Measurements from ENCODE around the gene PLEKHA4.
"Not testable (repeated sequence)": the region's sequence is repeated elsewhere in the genome, so short reads cannot be mapped to it uniquely, and the experiment has no call there.

The PLEKHA4 gene, protein sequence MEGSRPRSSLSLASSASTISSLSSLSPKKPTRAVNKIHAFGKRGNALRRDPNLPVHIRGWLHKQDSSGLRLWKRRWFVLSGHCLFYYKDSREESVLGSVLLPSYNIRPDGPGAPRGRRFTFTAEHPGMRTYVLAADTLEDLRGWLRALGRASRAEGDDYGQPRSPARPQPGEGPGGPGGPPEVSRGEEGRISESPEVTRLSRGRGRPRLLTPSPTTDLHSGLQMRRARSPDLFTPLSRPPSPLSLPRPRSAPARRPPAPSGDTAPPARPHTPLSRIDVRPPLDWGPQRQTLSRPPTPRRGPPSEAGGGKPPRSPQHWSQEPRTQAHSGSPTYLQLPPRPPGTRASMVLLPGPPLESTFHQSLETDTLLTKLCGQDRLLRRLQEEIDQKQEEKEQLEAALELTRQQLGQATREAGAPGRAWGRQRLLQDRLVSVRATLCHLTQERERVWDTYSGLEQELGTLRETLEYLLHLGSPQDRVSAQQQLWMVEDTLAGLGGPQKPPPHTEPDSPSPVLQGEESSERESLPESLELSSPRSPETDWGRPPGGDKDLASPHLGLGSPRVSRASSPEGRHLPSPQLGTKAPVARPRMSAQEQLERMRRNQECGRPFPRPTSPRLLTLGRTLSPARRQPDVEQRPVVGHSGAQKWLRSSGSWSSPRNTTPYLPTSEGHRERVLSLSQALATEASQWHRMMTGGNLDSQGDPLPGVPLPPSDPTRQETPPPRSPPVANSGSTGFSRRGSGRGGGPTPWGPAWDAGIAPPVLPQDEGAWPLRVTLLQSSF

DNA sequence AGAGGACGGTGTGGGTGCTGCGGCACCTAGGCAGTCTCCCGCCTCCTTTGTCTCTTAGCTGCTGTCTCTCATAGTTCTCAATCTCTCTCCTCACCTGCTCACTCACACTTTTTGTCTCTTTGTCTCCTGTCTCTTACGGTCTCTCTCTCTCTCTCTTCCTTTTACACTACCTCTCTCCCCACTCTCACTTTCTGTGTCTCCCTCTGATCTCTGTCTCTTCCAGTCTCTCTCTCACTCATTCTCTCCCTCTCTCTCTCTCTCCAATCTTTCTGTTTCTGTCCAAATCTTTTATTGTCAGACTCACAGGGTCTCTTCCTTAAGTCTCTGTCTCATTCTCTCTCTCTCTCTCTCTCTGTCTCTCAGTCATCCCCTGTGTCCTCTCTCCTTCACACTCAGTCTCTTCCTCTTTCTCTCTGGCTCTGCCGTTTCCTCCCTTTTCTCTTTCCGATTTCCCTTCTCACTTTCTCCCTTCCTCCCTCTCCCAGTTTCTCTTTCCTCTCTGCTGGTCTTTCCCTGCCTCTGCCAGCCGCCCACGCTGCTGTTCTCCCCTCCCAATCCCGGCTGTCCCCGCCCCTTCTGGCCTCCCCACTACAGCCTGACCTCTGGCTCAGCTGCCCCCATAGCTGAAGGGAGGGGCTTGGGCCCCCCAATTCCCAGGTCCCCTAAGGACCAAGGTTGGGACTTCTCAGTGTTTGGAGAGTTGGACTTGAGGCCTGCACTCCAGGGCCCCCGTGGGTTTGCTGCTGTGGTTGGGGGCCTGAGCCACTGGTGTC lies at the start of gene PLEKHA4:
TSS of gene PLEKHA4 (minus strand) at position 504 of the 773 bp plus-strand sequence. CDS start 997 bp downstream, outside the sequence.
- DNase-seq: no peak

DNA sequence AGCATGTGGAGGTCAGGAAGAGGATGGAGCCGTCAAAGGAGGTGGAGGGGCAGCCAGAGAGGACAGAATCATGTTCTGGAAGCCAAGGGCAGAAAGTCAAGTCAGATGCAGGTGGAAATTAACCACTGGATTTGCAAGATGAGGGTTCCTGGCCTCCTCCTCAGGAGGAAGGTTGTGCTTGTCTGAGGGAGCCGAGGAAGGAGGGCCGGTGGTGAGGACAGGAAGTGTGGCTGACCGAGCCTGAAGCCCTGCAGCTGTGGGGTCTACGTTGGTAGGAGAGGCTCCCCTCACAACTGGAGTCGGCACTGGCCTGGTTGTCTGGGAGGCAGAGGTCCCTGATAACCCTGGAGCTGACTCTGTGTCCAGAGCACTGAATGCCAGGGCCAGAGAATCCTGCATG lies 49.7 kb upstream of the PLEKHA4 start:
- no peak for DNase-seq

DNA sequence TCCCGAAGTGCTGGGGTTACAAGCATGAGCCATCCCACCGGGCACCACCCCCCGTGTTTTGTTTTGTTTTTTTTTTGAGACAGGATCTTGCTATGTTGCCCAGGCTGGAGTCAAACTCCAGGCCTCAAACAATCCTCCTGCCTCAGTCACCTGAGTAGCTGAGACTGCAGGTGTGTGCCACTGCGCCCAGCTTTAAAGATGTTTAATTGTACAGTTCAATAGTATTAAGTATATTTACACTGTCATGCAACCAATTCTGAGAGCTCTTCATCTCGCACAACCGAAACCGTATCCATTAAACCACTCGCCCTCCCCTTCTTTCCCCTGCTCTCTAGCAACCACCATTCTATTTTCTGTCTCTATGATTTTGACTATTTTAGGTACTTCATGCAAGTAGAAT lies 47.3 kb upstream of the PLEKHA4 start:
- DNase-seq: no peak

DNA sequence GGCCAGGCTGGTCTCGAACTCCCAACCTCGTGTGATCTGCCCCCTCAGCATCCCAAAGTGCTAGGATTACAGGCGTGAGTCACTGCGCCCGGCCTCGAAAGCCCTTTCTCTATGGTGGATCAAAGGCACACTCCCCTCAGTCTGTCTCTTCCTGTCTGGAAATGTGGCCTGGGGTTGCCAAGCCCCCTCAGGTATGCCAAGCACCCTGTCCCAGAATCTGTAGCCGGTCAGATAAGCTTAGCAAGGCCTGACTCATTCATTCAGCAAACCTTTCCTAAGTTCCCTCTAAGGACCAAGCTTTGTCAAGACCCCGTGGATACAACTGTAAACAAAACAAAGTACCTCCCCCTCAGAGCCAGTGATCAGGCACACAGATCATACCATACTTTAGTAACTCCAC lies 45.8 kb upstream of the PLEKHA4 start:
- no peak for DNase-seq

DNA sequence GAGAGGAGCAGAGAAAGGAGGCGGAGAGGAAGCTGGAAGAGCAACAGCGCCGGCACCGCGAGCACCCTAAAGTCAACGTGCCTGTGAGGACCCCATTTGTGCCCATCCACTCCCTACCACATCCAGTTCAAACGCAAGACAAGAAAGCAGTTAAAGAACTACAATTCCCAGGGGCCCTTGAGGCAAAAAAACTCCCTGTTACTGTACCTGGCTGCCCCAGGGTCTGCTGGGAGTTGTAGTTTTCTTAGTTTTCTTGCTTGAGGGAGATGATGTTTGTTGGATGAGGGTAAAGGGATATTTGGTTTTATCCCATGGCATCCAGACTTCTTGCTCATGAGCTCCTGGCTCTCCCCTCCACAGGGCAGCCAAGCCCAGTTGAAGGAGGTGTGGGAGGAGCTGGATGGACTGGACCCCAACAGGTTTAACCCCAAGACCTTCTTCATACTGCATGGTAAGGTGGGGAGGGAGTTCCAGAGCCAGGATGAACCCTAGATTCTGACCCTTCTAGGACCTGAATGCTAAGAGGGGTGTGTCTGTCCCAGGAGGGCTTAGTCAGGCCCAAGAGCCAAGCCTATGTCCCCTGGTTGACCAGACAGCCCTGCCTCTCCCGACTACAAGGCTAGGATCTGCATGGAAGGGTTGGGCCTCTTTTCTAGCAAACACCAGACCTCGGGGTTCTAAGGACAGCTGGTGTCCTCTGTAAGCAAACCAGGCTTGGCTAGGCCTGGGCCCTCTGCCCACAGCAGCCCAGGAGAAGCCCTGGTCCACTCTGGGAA lies 44.9 kb upstream of the PLEKHA4 start:
- no peak for DNase-seq

DNA sequence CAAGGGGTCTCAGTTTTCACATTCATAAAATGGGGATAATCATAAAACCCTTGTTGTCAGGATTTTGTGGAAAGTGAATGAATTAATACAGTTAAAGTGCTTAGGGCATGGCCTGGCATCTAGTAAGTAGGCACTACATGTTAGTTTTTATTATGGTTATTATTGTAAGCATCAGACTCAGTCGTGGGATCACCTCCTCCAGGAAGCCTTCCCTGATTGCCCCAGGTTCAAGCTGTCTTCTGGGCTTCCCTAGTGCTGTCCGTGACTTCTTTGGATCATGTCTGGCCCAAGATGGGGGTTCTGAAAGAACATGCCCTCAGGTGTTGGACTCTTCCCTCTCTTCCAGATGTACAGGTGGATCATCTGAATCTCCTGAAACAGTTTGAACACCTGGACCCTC lies 42.4 kb upstream of the PLEKHA4 start:
- no peak for DNase-seq

DNA sequence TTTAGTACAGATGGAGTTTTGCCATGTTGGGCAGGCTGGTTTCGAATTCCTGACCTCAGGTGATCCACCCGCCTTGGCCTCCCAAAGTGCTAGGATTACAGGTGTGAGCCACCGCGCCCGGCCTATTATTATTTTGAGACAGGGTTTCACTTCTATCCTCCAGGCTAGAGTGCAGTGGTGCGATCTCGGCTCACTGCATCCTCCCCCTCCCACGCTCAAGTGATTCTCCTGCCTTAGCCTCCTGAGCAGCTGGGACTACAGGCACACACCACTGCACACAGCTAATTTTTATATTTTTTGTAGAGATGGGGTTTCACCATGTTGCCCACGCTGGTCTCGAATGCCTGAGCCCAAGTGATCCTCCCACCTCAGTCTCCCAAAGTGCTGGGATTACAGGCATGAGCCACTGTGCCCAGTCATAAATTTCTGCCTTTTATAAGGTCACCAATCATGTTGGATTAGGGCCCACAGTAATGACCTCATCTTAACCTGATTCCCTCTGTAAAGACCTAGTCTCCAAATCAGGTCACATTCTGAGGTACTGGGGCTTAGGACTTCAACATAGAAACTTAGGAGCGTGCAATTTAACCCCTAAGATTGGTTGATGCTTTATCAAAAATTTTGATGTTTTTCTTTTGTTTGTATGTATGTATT lies 41.1 kb upstream of the PLEKHA4 start:
- not testable (repeated sequence) for DNase-seq

DNA sequence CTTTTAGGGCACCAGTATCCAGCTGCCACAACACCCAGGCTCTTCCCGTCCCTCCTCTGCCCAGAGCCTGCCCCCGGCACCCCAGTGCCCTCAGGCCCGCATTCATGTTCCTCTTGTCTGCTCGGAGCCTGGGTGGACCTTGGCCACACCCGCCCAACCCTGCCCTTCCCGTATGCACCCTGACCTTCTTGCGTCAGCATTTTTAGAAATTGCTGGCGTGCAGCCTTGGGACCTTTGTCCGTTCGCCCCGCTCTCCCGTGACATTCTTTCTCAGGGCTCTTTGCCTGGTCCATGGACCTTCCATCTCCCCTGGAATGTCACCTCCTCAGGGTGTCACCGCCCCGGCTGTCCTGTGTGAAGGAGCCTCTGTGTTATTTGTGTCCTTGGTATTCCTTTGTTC lies 39.3 kb upstream of the PLEKHA4 start:
- no peak for DNase-seq

DNA sequence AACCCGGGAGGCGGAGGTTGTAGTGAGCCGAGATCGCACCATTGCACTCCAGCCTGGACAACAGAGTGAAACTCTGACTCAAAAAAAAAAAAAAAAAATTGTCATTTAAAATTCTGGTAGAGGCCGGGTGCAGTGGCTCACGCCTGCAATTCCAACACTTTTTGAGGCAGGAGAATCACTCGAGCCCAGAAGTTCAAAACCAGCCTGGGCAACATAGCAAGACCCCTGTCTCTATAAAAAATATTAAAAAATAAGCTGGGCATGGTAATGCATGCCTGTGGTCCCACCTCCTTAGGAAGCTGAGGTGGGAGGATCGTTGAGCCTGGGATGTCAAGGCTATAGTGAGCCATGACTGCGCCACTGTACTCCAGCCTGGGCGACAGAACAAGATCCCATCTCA lies 37.9 kb upstream of the PLEKHA4 start:
- DNase-seq: no peak

DNA sequence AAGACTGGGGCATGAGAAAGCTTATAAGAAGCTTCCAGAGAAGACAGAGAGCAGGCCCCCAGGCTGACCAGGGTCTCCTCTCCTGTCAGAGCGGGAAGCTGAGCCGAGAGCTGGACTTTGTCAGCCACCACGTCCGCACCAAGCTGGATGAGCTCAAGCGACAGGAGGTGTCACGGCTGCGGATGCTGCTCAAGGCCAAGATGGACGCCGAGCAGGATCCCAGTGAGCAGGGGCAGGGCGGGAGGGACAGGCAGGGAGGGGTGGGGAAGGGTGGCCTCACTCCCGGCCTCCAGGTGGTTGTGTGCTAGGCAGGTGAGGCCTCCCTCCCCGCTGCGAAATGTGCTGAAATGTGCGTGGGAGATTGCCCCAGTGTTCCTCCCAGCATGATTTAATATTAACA lies 37.2 kb upstream of the PLEKHA4 start:
- no peak for DNase-seq

DNA sequence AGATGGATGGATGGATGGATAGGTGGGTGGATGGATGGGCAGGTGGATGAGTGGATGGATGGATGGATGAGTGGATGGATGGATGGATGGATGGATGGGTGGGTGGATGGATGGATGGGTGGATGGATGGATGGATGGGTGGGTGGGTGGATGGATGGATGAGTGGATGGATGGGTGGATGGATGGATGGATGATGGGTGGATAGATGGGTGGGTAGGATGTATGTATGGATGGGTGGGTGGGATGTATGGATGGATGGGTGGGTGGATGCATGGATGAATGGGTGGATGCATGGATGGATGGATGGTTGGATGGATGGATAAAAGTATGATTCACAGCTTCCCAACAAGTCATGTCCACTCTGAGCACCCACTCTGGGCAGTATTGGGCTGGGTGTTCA lies 35.4 kb upstream of the PLEKHA4 start:
- DNase-seq: not testable (repeated sequence)

DNA sequence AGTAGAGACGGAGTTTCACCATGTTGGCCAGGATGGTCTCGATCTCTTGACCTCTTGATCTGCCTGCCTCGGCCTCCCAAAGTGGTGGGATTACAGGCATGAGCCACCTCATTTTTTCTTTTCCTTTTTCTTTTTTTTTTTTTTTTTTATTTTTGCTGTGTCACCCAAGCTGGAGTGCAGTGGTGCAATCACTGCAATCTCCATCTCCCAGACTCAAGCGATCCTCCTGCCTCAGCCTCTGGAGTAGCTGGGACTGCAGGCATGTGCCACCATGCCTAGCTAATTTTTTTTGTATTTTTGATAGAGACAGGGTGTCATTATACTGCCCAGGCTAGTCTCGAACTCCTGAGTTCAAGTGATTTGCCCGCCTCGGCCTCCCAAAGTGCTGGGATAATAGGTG lies 33.9 kb upstream of the PLEKHA4 start:
- not testable (repeated sequence) for DNase-seq

DNA sequence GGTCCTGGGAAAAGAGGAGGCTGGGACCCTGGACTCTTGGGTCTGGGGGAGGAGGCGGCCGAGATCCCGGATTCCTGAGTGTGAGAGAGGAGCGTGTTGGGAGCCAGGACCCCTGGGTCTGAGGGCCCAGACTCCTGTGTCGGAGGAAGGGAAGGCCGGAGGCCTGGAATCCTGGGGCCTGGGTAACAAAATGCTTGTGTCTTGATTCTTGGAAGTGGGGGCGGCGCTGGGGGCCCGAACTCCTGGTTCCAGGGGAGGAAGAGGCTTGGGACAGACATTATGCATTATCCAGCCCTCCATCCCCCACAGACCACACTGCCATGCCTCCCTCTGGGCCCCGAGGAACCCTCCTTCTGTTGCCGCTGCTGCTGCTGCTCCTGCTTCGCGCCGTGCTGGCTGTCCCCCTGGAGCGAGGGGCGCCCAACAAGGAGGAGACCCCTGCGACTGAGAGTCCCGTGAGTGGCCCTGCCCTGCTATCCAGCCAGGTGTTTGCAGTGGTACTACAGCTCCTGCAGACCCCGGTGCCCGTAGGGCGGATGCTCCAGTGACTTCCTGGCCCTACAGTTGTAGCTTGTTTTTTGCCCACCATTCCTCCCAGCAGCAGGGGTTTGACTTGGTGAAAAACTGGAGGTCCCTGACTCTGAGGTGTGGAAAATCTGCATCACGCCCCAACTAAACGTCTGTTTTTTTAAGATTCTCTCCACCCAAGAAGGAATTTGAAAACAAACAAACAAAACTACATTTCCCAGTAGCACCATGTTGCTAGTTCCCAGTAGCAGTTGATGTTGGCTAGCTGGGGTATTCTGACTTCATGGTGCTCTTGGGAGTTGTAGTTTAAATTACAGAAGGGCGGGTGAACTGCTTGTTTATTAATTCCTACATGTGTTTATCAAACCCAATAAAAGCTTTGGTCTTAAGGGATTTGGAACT lies 32.3 kb upstream of the PLEKHA4 start:
- no peak for DNase-seq

DNA sequence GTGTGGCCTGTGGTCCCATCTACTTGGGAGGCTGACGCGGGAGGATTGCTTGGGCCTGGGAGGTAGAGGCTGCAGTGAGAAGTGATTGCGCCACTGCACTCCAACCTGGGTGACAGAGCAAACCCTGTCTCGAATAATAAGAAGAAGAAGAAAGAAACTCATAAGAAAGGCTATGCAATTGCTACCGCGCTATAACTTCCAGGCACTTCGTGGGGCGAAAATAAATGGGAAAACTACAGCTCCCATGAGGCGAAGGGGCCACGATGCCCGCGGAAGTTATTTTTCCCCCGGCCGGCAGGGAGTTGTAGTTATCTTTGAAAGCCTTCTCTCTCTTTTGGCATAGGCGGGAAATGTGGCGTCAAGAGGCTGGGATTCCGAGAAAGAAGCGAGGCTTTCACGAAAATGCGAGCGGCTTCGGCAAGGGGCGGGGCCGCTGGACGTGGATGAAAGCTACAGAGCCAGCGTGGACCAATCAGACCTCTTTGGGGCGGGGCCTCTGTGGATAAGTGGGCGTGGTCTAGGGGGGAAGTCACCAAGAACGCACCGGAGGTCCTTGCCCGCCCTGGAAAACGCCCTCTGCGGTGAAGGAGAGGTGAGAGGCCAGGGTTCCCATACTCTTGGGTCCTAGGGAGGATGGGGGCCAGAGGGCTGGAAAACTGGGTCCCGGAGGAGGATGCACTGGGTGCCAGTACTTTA lies 31.5 kb upstream of the PLEKHA4 start, which contains the start of gene NUCB1:
TSS of gene NUCB1 (plus strand) at position 532 of the 696 bp plus-strand sequence. CDS start 485 bp downstream, outside the sequence.
- peak; percentile 99 for DNase-seq

DNA sequence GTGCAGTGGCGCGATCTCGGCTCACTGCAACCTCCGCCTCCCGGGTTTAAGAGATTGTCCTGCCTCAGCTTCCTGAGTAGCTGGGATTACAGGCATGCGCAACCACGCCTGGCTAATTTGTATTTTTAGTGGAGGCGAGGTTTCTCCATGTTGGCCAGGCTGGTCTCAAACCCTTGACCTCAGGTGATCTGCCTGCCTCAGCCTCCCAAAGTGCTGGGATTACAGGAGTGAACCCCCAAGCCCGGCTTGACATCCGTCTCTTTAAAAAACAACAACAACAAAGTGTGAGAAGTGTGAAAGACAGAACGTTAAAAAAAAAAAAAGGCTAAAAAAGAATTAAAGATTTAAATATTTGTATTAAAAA lies 31.0 kb upstream of the PLEKHA4 start:
- DNase-seq: not testable (repeated sequence)

DNA sequence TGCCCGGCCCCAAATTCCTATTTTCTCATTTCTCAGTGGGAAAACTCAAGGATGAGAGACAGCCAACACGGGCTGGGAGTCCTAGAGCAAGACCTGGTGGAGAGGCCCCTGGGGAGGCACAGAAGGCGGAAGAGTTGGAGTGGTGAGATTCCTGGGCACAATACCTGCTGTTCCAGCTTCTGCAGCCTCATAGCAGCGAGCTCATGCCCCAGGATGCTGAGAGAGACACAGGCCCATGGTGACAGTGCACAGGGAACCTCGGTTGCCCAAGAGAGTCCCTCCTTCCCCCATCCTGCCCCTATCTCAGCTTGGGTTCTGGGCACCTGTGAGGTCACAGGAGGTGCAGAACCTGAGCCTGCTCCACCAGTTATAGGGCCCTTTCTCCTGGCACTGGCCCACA lies 28.8 kb upstream of the PLEKHA4 start:
- no peak for DNase-seq

DNA sequence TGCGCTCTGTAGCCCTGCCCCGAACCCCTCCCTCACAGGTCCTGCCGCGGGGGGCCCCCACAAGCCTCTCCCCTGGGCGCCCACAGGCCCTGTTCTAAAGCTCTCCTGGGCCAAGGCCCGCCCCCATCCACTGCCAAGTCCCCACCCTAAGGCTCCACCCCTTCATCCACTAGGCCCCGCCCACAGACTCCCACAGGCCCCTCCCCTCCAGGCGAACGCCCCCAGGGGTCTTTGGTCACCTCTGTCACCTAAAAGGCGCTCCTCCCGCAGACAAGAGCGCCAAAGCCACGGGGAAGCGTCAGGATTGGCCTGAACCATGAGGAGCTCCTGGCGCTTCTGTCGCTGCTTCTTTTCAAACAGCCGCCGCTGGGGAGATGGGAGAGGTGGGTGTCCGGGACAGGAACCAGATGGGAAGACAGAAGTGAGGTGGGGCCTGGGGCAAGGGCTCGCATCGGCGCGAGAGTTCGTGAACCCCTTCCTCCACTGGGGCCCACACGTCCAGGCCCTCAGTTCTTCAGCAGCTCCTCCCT lies 27.8 kb upstream of the PLEKHA4 start:
- DNase-seq: peak; percentile 65

DNA sequence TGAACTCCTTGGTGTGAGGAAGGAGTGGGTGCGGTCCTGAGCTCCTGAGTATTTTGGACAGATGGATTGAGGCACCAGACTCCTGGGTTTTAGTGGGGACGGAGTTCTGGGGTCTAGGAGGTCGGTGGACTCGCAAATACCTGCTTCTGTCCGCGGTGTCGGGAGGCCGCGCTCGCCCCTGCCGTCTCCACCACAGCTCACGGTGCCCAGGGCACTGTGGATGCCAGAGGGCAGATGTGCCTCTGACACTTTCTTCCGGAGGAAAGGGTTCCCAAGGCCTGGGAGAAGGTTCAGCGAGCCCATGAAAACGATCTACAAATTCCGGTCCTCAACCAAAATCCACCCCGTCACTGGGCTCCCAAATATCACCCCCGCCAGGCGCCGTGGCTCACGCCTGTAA lies 26.8 kb upstream of the PLEKHA4 start:
- DNase-seq: no peak

DNA sequence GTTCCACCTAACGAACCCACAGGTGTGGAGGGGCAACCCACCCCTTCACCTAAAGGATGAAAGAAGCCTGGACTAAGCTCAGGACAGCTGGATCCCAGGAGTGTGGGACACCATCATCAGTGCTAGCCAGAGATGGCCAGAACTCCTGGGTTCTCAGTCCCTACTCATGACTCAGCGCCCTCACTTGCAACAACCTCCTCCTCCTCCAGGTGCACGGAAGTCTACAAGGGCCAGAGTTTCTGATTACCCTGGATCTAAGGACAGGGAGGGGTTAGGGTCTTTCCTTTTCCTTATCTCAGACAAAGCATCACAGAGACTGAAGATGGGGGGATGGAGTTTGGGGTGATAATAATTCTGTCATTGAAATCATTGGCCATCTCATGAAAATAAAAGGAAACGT lies 22.1 kb upstream of the PLEKHA4 start:
- DNase-seq: no peak

DNA sequence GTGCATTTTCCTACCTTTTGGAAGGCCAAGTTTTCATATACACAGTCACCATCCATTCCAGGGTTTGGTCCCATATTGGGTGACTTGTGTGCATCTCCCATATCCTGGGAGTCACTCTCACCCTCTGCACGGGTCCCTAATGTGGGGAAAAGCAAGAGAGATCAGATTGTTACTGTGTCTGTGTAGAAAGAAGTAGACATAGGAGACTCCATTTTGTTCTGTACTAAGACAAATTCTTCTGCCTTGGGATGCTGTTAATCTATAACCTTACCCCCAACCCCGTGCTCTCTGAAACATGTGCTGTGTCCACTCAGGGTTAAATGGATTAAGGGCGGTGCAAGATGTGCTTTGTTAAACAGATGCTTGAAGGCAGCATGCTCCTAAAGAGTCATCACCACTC lies 21.1 kb upstream of the PLEKHA4 start:
- not testable (repeated sequence) for DNase-seq

All from stimulated activated CD4-positive, alpha-beta T cell treated with anti-CD3 and anti-CD28 coated beads, Interleukin-1b, Interleukin-23, amount 100 ng/mL, for 48 hours (primary cell).